AG04450 (cell line): ENCODE measurements around the gene NOXA1. TPM values are rescaled to one million over a fixed set of nuclear protein-coding genes. Genes with fewer than 3 reads are reported as not detected.

Experiments
- CTCF ChIA-PET: fragments of 300-600, 350-600 bp; formaldehyde crosslinking; extraction: SDS; loops from one replicate; lab custom pipeline; 2022; ENCODE audit warnings: antibody characterized with exemption, inconsistent platforms; lab: Charles Lee
- POLR2A ChIA-PET: fragments of 350-600 bp; formaldehyde crosslinking; extraction: SDS; loops from one replicate; lab custom pipeline; 2021; ENCODE audit warnings: antibody characterized with exemption, inconsistent platforms; lab: Yijun Ruan, JAX
- DNase-seq: peaks from one replicate; pipeline ENCODE4 v3.0.0-alpha.2; 2011; ENCODE audit warnings: low read depth, low spot score
- H3K27ac ChIP-seq: one replicate; pipeline ENCODE4 v1.5.1; 2012; ENCODE audit warnings: low read depth, low read length, control low read depth
- H3K27me3 ChIP-seq: one replicate; pipeline ENCODE4 v1.6.0; 2012; ENCODE audit warnings: low read length; ENCODE audit not compliant: control insufficient read depth, insufficient read depth
- H3K4me3 ChIP-seq: 2 replicates; pipeline ENCODE4 v1.5.1; 2011; ENCODE audit warnings: mild to moderate bottlenecking, low read depth, low read length, control low read depth
- H3K9me3 ChIP-seq: 2 replicates; pipeline ENCODE4 v1.5.1; 2012; ENCODE audit warnings: low read length; ENCODE audit not compliant: control insufficient read depth, insufficient read depth
- CTCF ChIP-seq: IDR thresholded peaks from 2 replicates; pipeline ENCODE4 v1.5.1; 2011; ENCODE audit warnings: low read depth, low read length, control low read depth, inconsistent platforms
- polyA plus RNA-seq: library from polyadenylated mRNA; depleted of rRNA; stranded (reverse); fragments of >200 nt; gene quantifications from 2 replicates; pipeline ENCODE4 v1.2.3, GENCODE V29; 2011

Gene NOXA1
- polyA plus RNA-seq, 1 experiment = 0.06 TPM

- TF ChIP-seq CTCF = no peak
- POLR2A ChIA-PET = interaction anchor here (1.1 kb wide), 1 partner anchor 212 kb away, joined by 3 read pairs; the partner anchor contains the start of gene TUBB4B
- CTCF ChIA-PET = no interaction called here
- DNase-seq = no peak
- Histone ChIP-seq H3K4me3 (no peak overlapping the region), H3K9me3 (no peaks in the 10 kb centered on the region; the same call in 1 of the 2 replicates), H3K27ac (no peak overlapping the region), H3K27me3 (no peaks in the 10 kb centered on the region)
These were observed 29.8 kb downstream of the NOXA1 start for GRCh38 chr9:137452761-137453642.

- no peaks in the 10 kb centered on the region for H3K27me3 ChIP-seq
- DNase-seq = peak; percentile 20
- no peaks in the 10 kb centered on the region; the same call in 1 of the 2 replicates for H3K9me3 ChIP-seq
- peak overlapping the region; percentile 31; the same call in 1 of the 2 replicates for H3K4me3 ChIP-seq
- no peak overlapping the region for H3K27ac ChIP-seq
- CTCF ChIA-PET = no interaction called here
- POLR2A ChIA-PET = interaction anchor here (1.1 kb wide), 1 partner anchor 213 kb away, joined by 3 read pairs; the partner anchor contains the start of gene TUBB4B
- TF ChIP-seq CTCF = no peak
These were observed 30.5 kb downstream of the NOXA1 start for GRCh38 chr9:137453643-137454081.

- no peak overlapping the region for H3K27ac ChIP-seq
- CTCF ChIA-PET = no interaction called here
- DNase-seq = no peak
- H3K4me3 ChIP-seq = no peak overlapping the region
- H3K9me3 ChIP-seq = no peaks in the 10 kb centered on the region; the same call in 1 of the 2 replicates
- POLR2A ChIA-PET = interaction anchor here (1.1 kb wide), 1 partner anchor 213 kb away, joined by 3 read pairs; the partner anchor contains the start of gene TUBB4B
- H3K27me3 ChIP-seq = no peaks in the 10 kb centered on the region
- TF ChIP-seq CTCF = no peak
These were observed 31.0 kb downstream of the NOXA1 start for GRCh38 chr9:137454145-137454596.

- TF ChIP-seq CTCF = no peak
- ChIA-PET POLR2A (interaction anchor here (0.6 kb wide), 1 partner anchor 22 kb away, joined by 7 read pairs; no protein-coding TSS in a partner anchor), CTCF (no interaction called here)
- Histone ChIP-seq H3K4me3 (no peak overlapping the region), H3K9me3 (no peaks in the 10 kb centered on the region; the same call in 1 of the 2 replicates), H3K27ac (no peak overlapping the region), H3K27me3 (no peaks in the 10 kb centered on the region)
- no peak for DNase-seq
These were observed 31.6 kb downstream of the NOXA1 start for GRCh38 chr9:137454597-137455358.
